ENCODE data around the gene BAZ2B. TPM values are rescaled to one million over a fixed set of nuclear protein-coding genes. Genes with fewer than 3 reads are reported as not detected.
"Not testable (repeated sequence)": the region's sequence is repeated elsewhere in the genome, so short reads cannot be mapped to it uniquely, and the experiment has no call there.

Gene BAZ2B
- total RNA-seq, 1 donor from 2014 or later, result 101 TPM

GRCh38 chr2:159637988-159638501, 21.7 kb upstream of the BAZ2B start:
- H4K20me1 ChIP-seq (ENCODE audit: low read depth), result no peaks in the 10 kb centered on the region
- no peak for DNase-seq (ENCODE audit: low spot score)
- H2AFZ ChIP-seq (replicated peaks), result no peak overlapping the region
- H3K9ac ChIP-seq, result no peak overlapping the region
- no peaks in the 10 kb centered on the region for H3K36me3 ChIP-seq
- no peak overlapping the region for H3K27ac ChIP-seq
- no peak overlapping the region for H3K4me2 ChIP-seq
- Mint-ChIP-seq H3K4me3 (no peak overlapping the region), H3K9me3 (peaks cover 8% of the 10 kb centered on the region), H3K27ac (no peak overlapping the region), H3K36me3 (no peaks in the 10 kb centered on the region), H3K27me3 (ENCODE audit: insufficient read depth, low read depth) (no peaks in the 10 kb centered on the region), H3K4me1 (no peaks in the 10 kb centered on the region)
- no peaks in the 10 kb centered on the region for H3K9me3 ChIP-seq (ENCODE audit: low read depth)
- no peaks in the 10 kb centered on the region for H3K4me1 ChIP-seq
- H3K27me3 ChIP-seq, result no peaks in the 10 kb centered on the region
- no peaks in the 10 kb centered on the region for H3F3A ChIP-seq (ENCODE audit: low read depth)
- H3K79me2 ChIP-seq (ENCODE audit: low read depth), result no peaks in the 10 kb centered on the region
- no peak overlapping the region for H3K4me3 ChIP-seq
- TF ChIP-seq, protein P1, sequence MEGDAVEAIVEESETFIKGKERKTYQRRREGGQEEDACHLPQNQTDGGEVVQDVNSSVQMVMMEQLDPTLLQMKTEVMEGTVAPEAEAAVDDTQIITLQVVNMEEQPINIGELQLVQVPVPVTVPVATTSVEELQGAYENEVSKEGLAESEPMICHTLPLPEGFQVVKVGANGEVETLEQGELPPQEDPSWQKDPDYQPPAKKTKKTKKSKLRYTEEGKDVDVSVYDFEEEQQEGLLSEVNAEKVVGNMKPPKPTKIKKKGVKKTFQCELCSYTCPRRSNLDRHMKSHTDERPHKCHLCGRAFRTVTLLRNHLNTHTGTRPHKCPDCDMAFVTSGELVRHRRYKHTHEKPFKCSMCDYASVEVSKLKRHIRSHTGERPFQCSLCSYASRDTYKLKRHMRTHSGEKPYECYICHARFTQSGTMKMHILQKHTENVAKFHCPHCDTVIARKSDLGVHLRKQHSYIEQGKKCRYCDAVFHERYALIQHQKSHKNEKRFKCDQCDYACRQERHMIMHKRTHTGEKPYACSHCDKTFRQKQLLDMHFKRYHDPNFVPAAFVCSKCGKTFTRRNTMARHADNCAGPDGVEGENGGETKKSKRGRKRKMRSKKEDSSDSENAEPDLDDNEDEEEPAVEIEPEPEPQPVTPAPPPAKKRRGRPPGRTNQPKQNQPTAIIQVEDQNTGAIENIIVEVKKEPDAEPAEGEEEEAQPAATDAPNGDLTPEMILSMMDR (IDR thresholded peaks at IDR 0.05), result no peak
- TF ChIP-seq EZH2 (IDR thresholded peaks at IDR 0.05) (no peak), EZH2phosphoT487 (IDR thresholded peaks at IDR 0.05) (no peak)

DNA sequence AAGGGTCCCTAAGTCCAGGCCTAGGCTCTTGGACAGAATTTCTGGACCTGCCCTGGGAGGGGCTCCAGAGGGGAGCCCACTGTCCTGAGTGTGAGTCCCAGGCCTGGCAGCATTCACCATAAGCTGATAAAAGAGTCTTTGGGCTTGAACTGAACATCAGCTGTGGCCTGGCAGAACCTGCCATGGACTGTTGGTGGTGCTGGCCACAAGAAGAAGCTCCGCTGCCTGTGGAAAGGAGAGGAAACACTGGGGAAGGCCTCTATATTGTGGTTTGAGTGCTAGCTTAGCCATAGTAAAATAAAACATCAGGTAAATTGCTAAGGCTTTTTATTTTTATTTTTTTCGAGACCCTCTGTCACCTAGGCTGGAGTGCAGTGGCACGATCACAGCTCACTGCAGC, 20.9 kb upstream of the BAZ2B start:
- no peak overlapping the region for H3K27ac ChIP-seq
- no peak for TF ChIP-seq EZH2 (IDR thresholded peaks at IDR 0.05)
- no peaks in the 10 kb centered on the region for H3K27me3 ChIP-seq
- H3K9me3 Mint-ChIP-seq, result peaks cover 8% of the 10 kb centered on the region
- no peak overlapping the region for H2AFZ ChIP-seq (replicated peaks)
- H4K20me1 ChIP-seq (ENCODE audit: low read depth), result no peaks in the 10 kb centered on the region
- no peaks in the 10 kb centered on the region for H3K27me3 Mint-ChIP-seq (ENCODE audit: insufficient read depth, low read depth)
- H3K9ac ChIP-seq, result no peak overlapping the region
- H3F3A ChIP-seq (ENCODE audit: low read depth), result no peaks in the 10 kb centered on the region
- no peaks in the 10 kb centered on the region for H3K79me2 ChIP-seq (ENCODE audit: low read depth)
- no peaks in the 10 kb centered on the region for H3K4me1 Mint-ChIP-seq
- no peaks in the 10 kb centered on the region for H3K36me3 ChIP-seq
- H3K27ac Mint-ChIP-seq, result no peak overlapping the region
- no peaks in the 10 kb centered on the region for H3K9me3 ChIP-seq (ENCODE audit: low read depth)
- no peaks in the 10 kb centered on the region for H3K4me1 ChIP-seq
- H3K4me2 ChIP-seq, result no peak overlapping the region
- H3K36me3 Mint-ChIP-seq, result no peaks in the 10 kb centered on the region
- H3K4me3 Mint-ChIP-seq, result no peak overlapping the region
- no peak for DNase-seq (ENCODE audit: low spot score)
- no peak overlapping the region for H3K4me3 ChIP-seq

GRCh38 chr2:159635006-159635789, 18.9 kb upstream of the BAZ2B start:
- Histone ChIP-seq H2AFZ (replicated peaks) (no peak overlapping the region), H3K4me2 (no peak overlapping the region), H4K20me1 (ENCODE audit: low read depth) (no peaks in the 10 kb centered on the region), H3K79me2 (ENCODE audit: low read depth) (no peaks in the 10 kb centered on the region), H3K36me3 (no peaks in the 10 kb centered on the region), H3K4me3 (no peak overlapping the region), H3K4me1 (no peaks in the 10 kb centered on the region), H3K9ac (no peak overlapping the region), H3F3A (ENCODE audit: low read depth) (no peaks in the 10 kb centered on the region), H3K27me3 (no peaks in the 10 kb centered on the region), H3K27ac (no peak overlapping the region), H3K9me3 (ENCODE audit: low read depth) (no peaks in the 10 kb centered on the region)
- H3K9me3 Mint-ChIP-seq, result peaks cover 8% of the 10 kb centered on the region
- H3K36me3 Mint-ChIP-seq, result no peaks in the 10 kb centered on the region
- H3K27ac Mint-ChIP-seq, result no peak overlapping the region
- H3K27me3 Mint-ChIP-seq (ENCODE audit: insufficient read depth, low read depth), result no peaks in the 10 kb centered on the region
- DNase-seq (ENCODE audit: low spot score), result no peak
- no peaks in the 10 kb centered on the region for H3K4me1 Mint-ChIP-seq
- TF ChIP-seq, protein P1 (IDR thresholded peaks at IDR 0.05), result no peak
- no peak for TF ChIP-seq EZH2phosphoT487 (IDR thresholded peaks at IDR 0.05)
- no peak for TF ChIP-seq EZH2 (IDR thresholded peaks at IDR 0.05)
- H3K4me3 Mint-ChIP-seq, result no peak overlapping the region

DNA sequence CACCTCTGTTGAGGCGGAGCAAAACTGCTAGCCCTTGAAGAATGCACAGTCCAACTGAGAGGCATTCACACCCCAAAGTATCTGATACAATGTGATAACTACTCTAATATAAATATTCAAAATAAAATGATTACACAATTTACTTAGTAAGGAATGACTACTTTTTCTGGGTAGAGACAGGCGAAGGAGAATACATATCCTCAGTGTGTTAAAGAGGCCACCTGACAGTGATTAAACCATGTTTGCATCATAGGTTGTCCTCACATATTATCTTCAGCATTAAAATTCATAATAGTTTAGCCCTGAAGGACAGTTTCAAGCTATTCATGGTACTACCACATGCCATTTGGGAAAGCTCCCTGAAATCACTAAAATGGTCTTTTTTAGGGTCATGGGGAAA, 16.9 kb upstream of the BAZ2B start:
- peaks cover 5% of the 10 kb centered on the region for H3K9me3 Mint-ChIP-seq
- Histone ChIP-seq H3K79me2 (ENCODE audit: low read depth) (no peaks in the 10 kb centered on the region), H3K4me1 (no peaks in the 10 kb centered on the region), H3K4me3 (no peak overlapping the region), H2AFZ (replicated peaks) (no peak overlapping the region), H3K9ac (no peak overlapping the region), H3K36me3 (no peaks in the 10 kb centered on the region), H3K4me2 (no peak overlapping the region), H4K20me1 (ENCODE audit: low read depth) (no peaks in the 10 kb centered on the region), H3K27ac (no peak overlapping the region), H3F3A (ENCODE audit: low read depth) (no peaks in the 10 kb centered on the region), H3K9me3 (ENCODE audit: low read depth) (no peaks in the 10 kb centered on the region), H3K27me3 (no peaks in the 10 kb centered on the region)
- H3K4me3 Mint-ChIP-seq, result no peak overlapping the region
- no peaks in the 10 kb centered on the region for H3K27me3 Mint-ChIP-seq (ENCODE audit: insufficient read depth, low read depth)
- H3K36me3 Mint-ChIP-seq, result peaks cover 4% of the 10 kb centered on the region
- no peaks in the 10 kb centered on the region for H3K4me1 Mint-ChIP-seq
- H3K27ac Mint-ChIP-seq, result no peak overlapping the region
- TF ChIP-seq EZH2 (IDR thresholded peaks at IDR 0.05) (no peak), EZH2phosphoT487 (IDR thresholded peaks at IDR 0.05) (no peak)
- TF ChIP-seq, protein P1 (IDR thresholded peaks at IDR 0.05), result no peak
- DNase-seq (ENCODE audit: low spot score), result no peak

- H3K4me2 ChIP-seq, H3K4me3 Mint-ChIP-seq, H3K36me3 Mint-ChIP-seq: not testable (repeated sequence)
These were observed 9.3 kb upstream of the BAZ2B start for GRCh38 chr2:159625628-159626027.

More at GRCh38 chr2:159625628-159626027, 9.3 kb upstream of the BAZ2B start:
- H3K27me3 ChIP-seq; H3K79me2 ChIP-seq (ENCODE audit: low read depth); H3K9ac ChIP-seq; H3K4me1 ChIP-seq; H3K27ac Mint-ChIP-seq; H3K9me3 ChIP-seq (ENCODE audit: low read depth); H2AFZ ChIP-seq (replicated peaks); H4K20me1 ChIP-seq (ENCODE audit: low read depth); H3F3A ChIP-seq (ENCODE audit: low read depth); H3K36me3 ChIP-seq; H3K27me3 Mint-ChIP-seq (ENCODE audit: insufficient read depth, low read depth); H3K27ac ChIP-seq; DNase-seq (ENCODE audit: low spot score); H3K4me1 Mint-ChIP-seq; H3K4me3 ChIP-seq: not testable (repeated sequence)
- peaks cover 14% of the 10 kb centered on the region for H3K9me3 Mint-ChIP-seq
